HepG2 (cell line): Measurements from ENCODE around the gene CYB5R3. TPM values are rescaled to one million over a fixed set of nuclear protein-coding genes. Genes with fewer than 3 reads are reported as not detected.

Source experiments
- ATAC-seq: fragments of 200-7000 bp; cut with Tn5 transposase; 3 replicates; pipeline ENCODE4 v1.9.1; 2020; ENCODE audit warnings: mild to moderate bottlenecking, moderate library complexity
- BruUV-seq: library from RNA; stranded (reverse); fragments of 400-500 nt; replicated peaks from 2 replicates; lab custom pipeline; 2021; lab: Mats Ljungman, UMichigan
- CTCF ChIA-PET: fragments of 300-600 bp; formaldehyde crosslinking; extraction: SDS; loops from one replicate; lab custom pipeline; 2021; ENCODE audit warnings: low total read pairs, inconsistent platforms, low intra/inter-chr PET ratio; lab: Yijun Ruan, JAX
- POLR2A ChIA-PET: fragments of 350-600 bp; sonication (Branson Sonifier 250); formaldehyde crosslinking; loops from one replicate; lab custom pipeline; 2020; ENCODE audit warnings: antibody characterized with exemption, inconsistent platforms; lab: Yijun Ruan, JAX
- DNase-seq: peaks from one replicate; pipeline ENCODE4 v3.0.0-alpha.2; 2015; ENCODE audit warnings: low spot score
- FAIRE-seq: peaks from 3 replicates; lab custom pipeline; 2011; peaks lifted over from hg19 to GRCh38; lab: Jason Lieb, UNC
- H2AFZ ChIP-seq: one replicate; pipeline ENCODE4 v1.6.1; 2011; ENCODE audit warnings: low read length, inconsistent platforms
- H3K27ac ChIP-seq: fragments of 300-600 bp; 3 replicates; pipeline ENCODE4 v1.8.0; 2011; ENCODE audit warnings: mixed run types, mild to moderate bottlenecking, mixed read lengths, low read length, inconsistent platforms; ENCODE audit not compliant: insufficient read depth; ENCODE audit errors: extremely low read length
- H3K27me3 ChIP-seq, 2 experiments: fragments of 200-600 bp in 1 of 2; 2 replicates in 1 of 2; 3 replicates in 1 of 2; pipeline versions ENCODE4 v1.6.0 to v1.8.0; 2011; ENCODE audit warnings: low read length in 2 of 2, mild to moderate bottlenecking in 2 of 2, moderate library complexity in 2 of 2, inconsistent platforms in 1 of 2; ENCODE audit not compliant: insufficient read depth in 2 of 2, control insufficient read depth in 1 of 2
- H3K36me3 ChIP-seq, 2 experiments: fragments of 200-600 bp in 1 of 2; replicated peaks in 1 of 2; 2 replicates in 1 of 2; 3 replicates in 1 of 2; pipeline versions ENCODE4 v1.5.1 to v1.8.0; 2011; ENCODE audit warnings: low read length in 2 of 2, inconsistent platforms in 1 of 2; ENCODE audit not compliant: insufficient read depth in 2 of 2, control insufficient read depth in 1 of 2
- H3K4me1 ChIP-seq: 2 replicates; pipeline ENCODE4 v1.5.1; 2012; ENCODE audit warnings: low read length, inconsistent platforms; ENCODE audit not compliant: insufficient read depth
- H3K4me2 ChIP-seq: 2 replicates; pipeline ENCODE4 v1.6.0; 2011; ENCODE audit warnings: low read depth, low read length, inconsistent platforms
- H3K4me3 ChIP-seq, 3 experiments: fragments of 200-600 bp in 1 of 3; sonication (generic), shearing (Covaris generic) in 1 of 3; replicated peaks in 1 of 3; 2 replicates each; pipeline ENCODE4 v1.5.1; 2011 to 2016; ENCODE audit warnings: low read length in 3 of 3, inconsistent platforms in 2 of 3, low read depth in 2 of 3, mild to moderate bottlenecking in 2 of 3, control low read depth in 1 of 3, mixed read lengths in 1 of 3; ENCODE audit not compliant: insufficient read depth in 1 of 3
- H3K79me2 ChIP-seq: one replicate; pipeline ENCODE4 v1.6.1; 2011; ENCODE audit warnings: low read length, inconsistent platforms; ENCODE audit not compliant: insufficient read depth
- H3K9ac ChIP-seq: 2 replicates; pipeline ENCODE4 v1.6.0; 2011; ENCODE audit warnings: mild to moderate bottlenecking, low read depth, low read length, inconsistent platforms; ENCODE audit not compliant: insufficient read depth
- H3K9me3 ChIP-seq: 2 replicates; pipeline ENCODE4 v1.5.1; 2012; ENCODE audit warnings: mild to moderate bottlenecking, low read length
- H4K20me1 ChIP-seq: 2 replicates; pipeline ENCODE4 v1.6.0; 2011; ENCODE audit warnings: inconsistent platforms, mild to moderate bottlenecking, low read length, moderate library complexity; ENCODE audit not compliant: insufficient read depth
- AHDC1 ChIP-seq: sonication (generic); formaldehyde crosslinking; IDR thresholded peaks from 2 replicates; pipeline ENCODE4 v1.5.1; 2020; ENCODE audit warnings: mild to moderate bottlenecking, missing genetic modification reagents, borderline replicate concordance
- CTCF ChIP-seq: sonication (generic); formaldehyde crosslinking; IDR thresholded peaks from 2 replicates; pipeline ENCODE4 v1.5.0; 2020; ENCODE audit warnings: mild to moderate bottlenecking, missing genetic modification reagents, moderate library complexity
- RBM22 ChIP-seq: fragments of 200-400 bp; formaldehyde crosslinking; optimal IDR thresholded peaks from 2 replicates; pipeline ENCODE3; 2017; ENCODE audit warnings: mild to moderate bottlenecking, low read length, moderate library complexity
- SP2 ChIP-seq: sonication (generic); formaldehyde crosslinking; IDR thresholded peaks from 2 replicates; pipeline ENCODE4 v1.5.1; 2020; ENCODE audit warnings: mild to moderate bottlenecking, missing genetic modification reagents
- YEATS4 ChIP-seq: sonication (generic); formaldehyde crosslinking; IDR thresholded peaks from 2 replicates; pipeline ENCODE4 v1.4.0; 2020; ENCODE audit warnings: missing genetic modification reagents, borderline replicate concordance
- ZC3H4 ChIP-seq: sonication (generic); formaldehyde crosslinking; IDR thresholded peaks from 2 replicates; pipeline ENCODE4 v1.4.0; 2020; ENCODE audit warnings: missing genetic modification reagents, borderline replicate concordance
- ZNF18 ChIP-seq: sonication (generic); formaldehyde crosslinking; IDR thresholded peaks from 2 replicates; pipeline ENCODE4 v1.8.0; 2022; ENCODE audit warnings: mild to moderate bottlenecking, missing genetic modification reagents; ENCODE audit not compliant: insufficient replicate concordance
- ZNF263 ChIP-seq: sonication (generic); formaldehyde crosslinking; IDR thresholded peaks from 2 replicates; pipeline ENCODE4 v1.4.0; 2020; ENCODE audit warnings: missing genetic modification reagents
- ZNF629 ChIP-seq: sonication (generic); formaldehyde crosslinking; conservative IDR thresholded peaks from 2 replicates; pipeline ENCODE4 v1.5.0; 2020; ENCODE audit warnings: missing genetic modification reagents
- ZNF773 ChIP-seq: sonication (generic); formaldehyde crosslinking; IDR thresholded peaks from 2 replicates; pipeline ENCODE4 v1.4.0; 2020; ENCODE audit warnings: missing genetic modification reagents, borderline replicate concordance
- WGBS: methylation state at CpG from one replicate; pipeline ENCODE4 v1.1.6; 2017; ENCODE audit warnings: low lambda C conversion rate; 5-methylcytosine and 5-hydroxymethylcytosine counted together
- in situ Hi-C: cut with HindIII; loops from 2 replicates; pipeline ENCODE4 v1.10.0; 2017; ENCODE audit warnings: low pct_unique_long_range_greater_than_20kb; ENCODE audit not compliant: extremely low pct_ligation_motif_present
- intact Hi-C: fragments of 100-400 bp; cut with micrococcal nuclease; formaldehyde crosslinking; loops from one replicate; pipeline ENCODE4 v1.10.0; 2022; ENCODE audit not compliant: unreplicated experiment
- polyA plus RNA-seq, 8 experiments: library from polyadenylated mRNA; depleted of rRNA in 3 of 8; stranded (reverse) in 7 of 8; unstranded in 1 of 8; fragments of >200 nt; fragmentation: Illumina TruSeq in 4 of 8; extraction: Trizol in 4 of 8; gene quantifications; 2 replicates each; pipeline versions ENCODE4 v1.2.1 to v1.2.3, GENCODE V29; 2011 to 2016; ENCODE audit warnings: low read depth in 4 of 8, missing spikeins in 1 of 8, mixed read lengths in 1 of 8; ENCODE audit not compliant: insufficient read depth in 1 of 8
- total RNA-seq, 5 experiments: library from RNA; depleted of rRNA; stranded (reverse); fragments of >200 nt; fragmentation: Illumina TruSeq; extraction: Trizol; gene quantifications; 2 replicates each; pipeline ENCODE4 v1.2.3, GENCODE V29; 2016; ENCODE audit warnings: low read depth in 1 of 5
- TF ChIP-seq, protein P1 (sequence below): sonication (generic); formaldehyde crosslinking; IDR thresholded peaks from 2 replicates; pipeline ENCODE4 v1.8.1; 2023; ENCODE audit warnings: mild to moderate bottlenecking, missing genetic modification reagents

CYB5R3 gene
- total and polyA plus RNA-seq, 2 of the 13 experiments (the other 11 are each of a cell fraction or from before 2014, with no cell fraction given) = 32.4 to 305 TPM

DNA sequence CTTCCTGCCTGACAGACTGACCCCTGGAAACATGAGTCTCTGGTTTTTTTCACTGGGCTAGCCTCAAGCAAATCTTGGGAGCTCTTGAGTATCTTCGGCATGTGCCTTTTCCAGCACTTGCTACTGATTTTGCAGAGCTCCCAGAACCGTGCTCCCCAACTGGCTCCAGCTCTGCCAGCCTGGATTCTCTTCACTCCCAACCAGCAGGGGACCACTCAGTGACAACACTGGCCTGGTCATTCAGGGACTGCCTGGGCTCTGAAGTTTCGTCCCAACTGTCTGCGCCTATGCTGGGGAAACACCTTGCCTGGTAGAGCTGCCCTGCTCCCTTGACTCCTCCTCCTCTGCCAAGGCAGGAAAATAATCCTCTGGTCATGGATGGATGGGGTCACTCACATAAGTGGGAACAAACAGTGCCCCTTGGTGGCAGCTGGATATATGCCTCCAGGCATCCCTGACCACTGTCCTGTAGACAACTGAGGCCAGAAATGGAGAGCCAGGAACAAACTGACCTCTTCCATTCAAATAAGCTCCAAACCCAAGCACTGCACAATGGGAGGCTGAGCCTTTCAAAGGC lies 64.7 kb downstream of the CYB5R3 start:
- H3K36me3 ChIP-seq = peaks cover 26 to 52% of the 10 kb centered on the region in 2 experiments
- peaks cover 6% of the 10 kb centered on the region for H3K4me1 ChIP-seq
- H3K4me3 ChIP-seq = no peak overlapping the region
- no peak for ATAC-seq
- no peak overlapping the region for H2AFZ ChIP-seq
- FAIRE-seq = no peak
- H3K27me3 ChIP-seq = no peaks in the 10 kb centered on the region
- 100% methylated on average over 4 of the region's 4 CpGs for WGBS
- POLR2A ChIA-PET = interaction anchor here (0.6 kb wide), 1 partner anchor 208 kb away, joined by 6 read pairs; no protein-coding TSS in a partner anchor
- no TSS peak for BruUV-seq
- CTCF ChIA-PET = no interaction called here
- H4K20me1 ChIP-seq = no peaks in the 10 kb centered on the region
- intact Hi-C loops = no loop called here
- H3K27ac ChIP-seq = no peak overlapping the region
- H3K9ac ChIP-seq = no peak overlapping the region
- H3K79me2 ChIP-seq = peaks cover 8% of the 10 kb centered on the region
- no peak for DNase-seq
- in situ Hi-C loops = no loop called here
- no peaks in the 10 kb centered on the region for H3K9me3 ChIP-seq
- no peak overlapping the region for H3K4me2 ChIP-seq
- TF ChIP-seq AHDC1 = no peak
- no peak for TF ChIP-seq SP2 (CRISPR knock-in tag)
- no peak for TF ChIP-seq ZNF773 (CRISPR knock-in tag)
- TF ChIP-seq ZNF263 = peak; percentile 56; the same call in 1 of the 2 replicates
- TF ChIP-seq ZNF18 (CRISPR knock-in tag) = no peak
- TF ChIP-seq CTCF (CRISPR knock-in tag) = peak; percentile 18; the same call in 1 of the 2 replicates
- TF ChIP-seq ZNF629 (CRISPR knock-in tag) = no peak
- TF ChIP-seq, protein P1, sequence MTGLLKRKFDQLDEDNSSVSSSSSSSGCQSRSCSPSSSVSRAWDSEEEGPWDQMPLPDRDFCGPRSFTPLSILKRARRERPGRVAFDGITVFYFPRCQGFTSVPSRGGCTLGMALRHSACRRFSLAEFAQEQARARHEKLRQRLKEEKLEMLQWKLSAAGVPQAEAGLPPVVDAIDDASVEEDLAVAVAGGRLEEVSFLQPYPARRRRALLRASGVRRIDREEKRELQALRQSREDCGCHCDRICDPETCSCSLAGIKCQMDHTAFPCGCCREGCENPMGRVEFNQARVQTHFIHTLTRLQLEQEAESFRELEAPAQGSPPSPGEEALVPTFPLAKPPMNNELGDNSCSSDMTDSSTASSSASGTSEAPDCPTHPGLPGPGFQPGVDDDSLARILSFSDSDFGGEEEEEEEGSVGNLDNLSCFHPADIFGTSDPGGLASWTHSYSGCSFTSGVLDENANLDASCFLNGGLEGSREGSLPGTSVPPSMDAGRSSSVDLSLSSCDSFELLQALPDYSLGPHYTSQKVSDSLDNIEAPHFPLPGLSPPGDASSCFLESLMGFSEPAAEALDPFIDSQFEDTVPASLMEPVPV (CRISPR knock-in tag) = no peak
- TF ChIP-seq YEATS4 (CRISPR knock-in tag) = no peak
- peak; percentile 17 for TF ChIP-seq RBM22
- no peak for TF ChIP-seq ZC3H4 (CRISPR knock-in tag)
